ENCODE results near the gene INSYN1.

DNA sequence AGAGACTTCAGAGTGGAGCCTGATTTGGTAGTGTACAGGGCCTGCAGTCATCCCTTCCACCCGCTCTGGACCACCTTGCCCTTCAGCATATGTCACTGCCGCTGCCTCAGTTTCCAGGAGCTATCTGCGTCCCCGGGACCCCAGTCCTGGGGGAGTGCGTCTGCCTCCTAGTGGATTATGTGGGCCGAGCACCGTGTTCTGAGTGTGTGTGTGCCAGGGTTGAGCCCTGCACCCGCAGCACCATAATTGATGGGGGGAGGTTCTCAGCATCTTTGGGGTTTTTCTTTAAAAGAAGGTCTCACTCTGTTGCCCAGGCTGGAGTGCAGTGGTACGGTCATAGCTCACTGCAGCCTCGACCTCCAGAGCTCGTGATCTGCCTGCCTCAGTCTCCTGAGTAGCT is 35.3 kb downstream of the INSYN1 start:
- TF ChIP-seq, protein P1, sequence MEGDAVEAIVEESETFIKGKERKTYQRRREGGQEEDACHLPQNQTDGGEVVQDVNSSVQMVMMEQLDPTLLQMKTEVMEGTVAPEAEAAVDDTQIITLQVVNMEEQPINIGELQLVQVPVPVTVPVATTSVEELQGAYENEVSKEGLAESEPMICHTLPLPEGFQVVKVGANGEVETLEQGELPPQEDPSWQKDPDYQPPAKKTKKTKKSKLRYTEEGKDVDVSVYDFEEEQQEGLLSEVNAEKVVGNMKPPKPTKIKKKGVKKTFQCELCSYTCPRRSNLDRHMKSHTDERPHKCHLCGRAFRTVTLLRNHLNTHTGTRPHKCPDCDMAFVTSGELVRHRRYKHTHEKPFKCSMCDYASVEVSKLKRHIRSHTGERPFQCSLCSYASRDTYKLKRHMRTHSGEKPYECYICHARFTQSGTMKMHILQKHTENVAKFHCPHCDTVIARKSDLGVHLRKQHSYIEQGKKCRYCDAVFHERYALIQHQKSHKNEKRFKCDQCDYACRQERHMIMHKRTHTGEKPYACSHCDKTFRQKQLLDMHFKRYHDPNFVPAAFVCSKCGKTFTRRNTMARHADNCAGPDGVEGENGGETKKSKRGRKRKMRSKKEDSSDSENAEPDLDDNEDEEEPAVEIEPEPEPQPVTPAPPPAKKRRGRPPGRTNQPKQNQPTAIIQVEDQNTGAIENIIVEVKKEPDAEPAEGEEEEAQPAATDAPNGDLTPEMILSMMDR (conservative IDR thresholded peaks at IDR 0.05; ENCODE audit: low read length), result peak; percentile 38; the same call in 1 of the 2 replicates
- TF ChIP-seq EZH2phosphoT487 (IDR thresholded peaks at IDR 0.05; ENCODE audit: borderline replicate concordance, low read depth, low read length), result no peak
